HEK293 (cell line): ENCODE measurements around the gene PDE4B.

Source experiments
- CTCF ChIA-PET: fragments of 350-600 bp; formaldehyde crosslinking; extraction: SDS; loops from one replicate; lab custom pipeline; 2021; ENCODE audit warnings: antibody characterized with exemption; lab: Yijun Ruan, JAX
- POLR2A ChIA-PET: fragments of 300-600 bp; formaldehyde crosslinking; extraction: SDS; loops from one replicate; lab custom pipeline; 2020; ENCODE audit warnings: antibody characterized with exemption, inconsistent platforms; lab: Yijun Ruan, JAX
- H3K27ac ChIP-seq: fragments of 200-500 bp; sonication (Bioruptor generic); 2 replicates; pipeline ENCODE4 v1.5.1; 2014; ENCODE audit warnings: low read depth, low read length, control low read depth, inconsistent platforms; ENCODE audit errors: extremely low read depth
- H3K36me3 ChIP-seq, 2 experiments: fragments of 200-500 bp in 1 of 2; sonication (Bioruptor generic) in 1 of 2; 1 replicate in 1 of 2; 2 replicates in 1 of 2; pipeline ENCODE4 v1.5.1; 2014 to 2017; ENCODE audit warnings: inconsistent platforms in 2 of 2, low read length in 2 of 2; ENCODE audit not compliant: control insufficient read depth in 2 of 2, insufficient read depth in 1 of 2
- H3K4me1 ChIP-seq: fragments of 200-500 bp; sonication (Bioruptor generic); 2 replicates; pipeline ENCODE4 v1.5.1; 2014; ENCODE audit warnings: mild to moderate bottlenecking, low read length, inconsistent platforms; ENCODE audit not compliant: control insufficient read depth, insufficient read depth
- H3K4me3 ChIP-seq: 2 replicates; pipeline ENCODE4 v1.5.1; 2011; ENCODE audit warnings: low read depth, mild to moderate bottlenecking, control low read depth, low read length, moderate library complexity
- H3K9me3 ChIP-seq: fragments of 200-500 bp; sonication (Bioruptor generic); 2 replicates; pipeline ENCODE4 v1.5.1; 2014; ENCODE audit warnings: low read depth, low read length, inconsistent platforms; ENCODE audit not compliant: control insufficient read depth, insufficient read depth
- HOXC10 ChIP-seq: sonication (generic); formaldehyde crosslinking; IDR thresholded peaks from 2 replicates; pipeline ENCODE4 v1.8.1; 2023; ENCODE audit warnings: mild to moderate bottlenecking, missing genetic modification reagents
- SALL2 ChIP-seq: fragments of 450-650 bp; formaldehyde crosslinking; IDR thresholded peaks from 2 replicates; pipeline ENCODE4 v1.5.0; 2017; ENCODE audit warnings: missing biosample characterization, mild to moderate bottlenecking, missing genetic modification characterization, borderline replicate concordance
- SP3 ChIP-seq: fragments of 450-650 bp; formaldehyde crosslinking; IDR thresholded peaks from 2 replicates; pipeline ENCODE4 v1.5.1; 2016; ENCODE audit warnings: missing biosample characterization, missing genetic modification characterization
- SP7 ChIP-seq: fragments of 450-650 bp; formaldehyde crosslinking; IDR thresholded peaks from 2 replicates; pipeline ENCODE4 v1.5.1; 2016; ENCODE audit warnings: missing biosample characterization, missing genetic modification characterization
- WT1 ChIP-seq: fragments of 450-650 bp; formaldehyde crosslinking; IDR thresholded peaks from 2 replicates; pipeline ENCODE4 v1.5.1; 2016; ENCODE audit warnings: missing biosample characterization, missing genetic modification characterization
- ZBTB1 ChIP-seq: fragments of 450-650 bp; formaldehyde crosslinking; IDR thresholded peaks from 2 replicates; pipeline ENCODE4 v1.5.1; 2016; ENCODE audit warnings: missing biosample characterization, missing genetic modification characterization
- ZFP69B ChIP-seq: fragments of 450-650 bp; formaldehyde crosslinking; IDR thresholded peaks from 2 replicates; pipeline ENCODE4 v1.5.1; 2016; ENCODE audit warnings: missing biosample characterization, missing genetic modification characterization
- ZNF112 ChIP-seq: fragments of 450-650 bp; formaldehyde crosslinking; IDR thresholded peaks from 2 replicates; pipeline ENCODE4 v1.5.0; 2017; ENCODE audit warnings: missing biosample characterization, missing genetic modification characterization
- ZNF121 ChIP-seq: fragments of 450-650 bp; formaldehyde crosslinking; IDR thresholded peaks from 2 replicates; pipeline ENCODE4 v1.5.1; 2016; ENCODE audit warnings: missing biosample characterization, missing genetic modification characterization
- ZNF157 ChIP-seq: fragments of 450-650 bp; formaldehyde crosslinking; IDR thresholded peaks from 2 replicates; pipeline ENCODE4 v1.5.1; 2016; ENCODE audit warnings: missing biosample characterization, missing genetic modification characterization
- ZNF174 ChIP-seq: fragments of 450-650 bp; formaldehyde crosslinking; IDR thresholded peaks from 2 replicates; pipeline ENCODE4 v1.5.0; 2017; ENCODE audit warnings: missing biosample characterization, mild to moderate bottlenecking, missing genetic modification characterization
- ZNF311 ChIP-seq: fragments of 450-650 bp; formaldehyde crosslinking; IDR thresholded peaks from 2 replicates; pipeline ENCODE4 v1.5.1; 2017; ENCODE audit warnings: missing biosample characterization, missing genetic modification characterization, borderline replicate concordance
- ZNF335 ChIP-seq: fragments of 450-650 bp; formaldehyde crosslinking; conservative IDR thresholded peaks from 2 replicates; pipeline ENCODE4 v1.5.1; 2016; ENCODE audit warnings: missing biosample characterization, missing genetic modification characterization
- ZNF350 ChIP-seq: fragments of 450-650 bp; formaldehyde crosslinking; IDR thresholded peaks from 2 replicates; pipeline ENCODE4 v1.5.0; 2017; ENCODE audit warnings: missing biosample characterization, mild to moderate bottlenecking, missing genetic modification characterization
- ZNF404 ChIP-seq: fragments of 450-650 bp; formaldehyde crosslinking; IDR thresholded peaks from 2 replicates; pipeline ENCODE4 v1.5.1; 2017; ENCODE audit warnings: missing biosample characterization, missing genetic modification characterization
- ZNF423 ChIP-seq: fragments of 450-650 bp; formaldehyde crosslinking; IDR thresholded peaks from 2 replicates; pipeline ENCODE4 v1.5.1; 2016; ENCODE audit warnings: missing biosample characterization, missing genetic modification characterization
- ZNF521 ChIP-seq: fragments of 450-650 bp; formaldehyde crosslinking; IDR thresholded peaks from 2 replicates; pipeline ENCODE4 v1.5.1; 2017; ENCODE audit warnings: missing biosample characterization, mild to moderate bottlenecking, missing genetic modification characterization
- ZNF549 ChIP-seq: fragments of 450-650 bp; IDR thresholded peaks from 2 replicates; pipeline ENCODE4 v1.5.1; 2018; ENCODE audit warnings: missing biosample characterization, missing genetic modification characterization, mild to moderate bottlenecking, inconsistent platforms, moderate library complexity
- ZNF654 ChIP-seq: fragments of 450-650 bp; formaldehyde crosslinking; IDR thresholded peaks from 2 replicates; pipeline ENCODE4 v1.5.1; 2016; ENCODE audit warnings: low read depth, missing biosample characterization, missing genetic modification characterization
- ZNF837 ChIP-seq: fragments of 450-650 bp; formaldehyde crosslinking; IDR thresholded peaks from 2 replicates; pipeline ENCODE4 v1.5.1; 2016; ENCODE audit warnings: missing biosample characterization, missing genetic modification characterization
- ZNF843 ChIP-seq: fragments of 450-650 bp; formaldehyde crosslinking; IDR thresholded peaks from 2 replicates; pipeline ENCODE4 v1.5.1; 2016; ENCODE audit warnings: missing biosample characterization, missing genetic modification characterization
- TF ChIP-seq, protein P1 (sequence below): fragments of 450-650 bp; formaldehyde crosslinking; IDR thresholded peaks from 2 replicates; pipeline ENCODE4 v1.5.1; 2016; ENCODE audit warnings: missing biosample characterization, missing genetic modification characterization
- TF ChIP-seq, protein P2 (sequence below): fragments of 450-650 bp; formaldehyde crosslinking; IDR thresholded peaks from 2 replicates; pipeline ENCODE4 v1.5.1; 2016; ENCODE audit warnings: missing biosample characterization, missing genetic modification characterization, borderline replicate concordance
- TF ChIP-seq, protein P3 (sequence below): fragments of 450-650 bp; formaldehyde crosslinking; IDR thresholded peaks from 2 replicates; pipeline ENCODE4 v1.5.1; 2017; ENCODE audit warnings: missing biosample characterization, missing genetic modification characterization
- TF ChIP-seq, protein P4 (sequence below): fragments of 450-650 bp; formaldehyde crosslinking; IDR thresholded peaks from 2 replicates; pipeline ENCODE4 v1.5.1; 2016; ENCODE audit warnings: missing biosample characterization, missing genetic modification characterization
- TF ChIP-seq, protein P5 (sequence below): fragments of 450-650 bp; formaldehyde crosslinking; conservative IDR thresholded peaks from 2 replicates; pipeline ENCODE4 v1.5.1; 2016; ENCODE audit warnings: low read depth, missing biosample characterization, missing genetic modification characterization

Gene PDE4B

DNA sequence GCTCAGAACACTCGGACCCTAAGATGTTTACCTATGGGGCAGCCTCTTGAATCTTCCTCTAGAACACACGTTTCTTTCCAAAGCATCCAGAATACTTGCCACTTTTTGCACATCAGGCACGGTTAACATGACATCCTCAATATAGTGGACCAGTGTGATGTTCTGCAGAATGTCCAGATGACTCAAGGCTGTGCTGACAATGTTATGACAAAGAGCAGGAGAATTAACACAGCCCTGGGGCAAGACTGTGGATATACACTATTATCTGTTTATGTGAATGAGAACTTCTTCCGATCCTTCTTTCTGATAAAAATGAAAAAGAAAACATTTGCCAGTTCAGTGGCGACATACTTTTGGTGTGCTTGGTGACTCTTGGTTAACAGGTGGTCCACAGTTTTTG lies 154.3 kb downstream of the PDE4B start:
- CTCF ChIA-PET = no interaction called here

DNA sequence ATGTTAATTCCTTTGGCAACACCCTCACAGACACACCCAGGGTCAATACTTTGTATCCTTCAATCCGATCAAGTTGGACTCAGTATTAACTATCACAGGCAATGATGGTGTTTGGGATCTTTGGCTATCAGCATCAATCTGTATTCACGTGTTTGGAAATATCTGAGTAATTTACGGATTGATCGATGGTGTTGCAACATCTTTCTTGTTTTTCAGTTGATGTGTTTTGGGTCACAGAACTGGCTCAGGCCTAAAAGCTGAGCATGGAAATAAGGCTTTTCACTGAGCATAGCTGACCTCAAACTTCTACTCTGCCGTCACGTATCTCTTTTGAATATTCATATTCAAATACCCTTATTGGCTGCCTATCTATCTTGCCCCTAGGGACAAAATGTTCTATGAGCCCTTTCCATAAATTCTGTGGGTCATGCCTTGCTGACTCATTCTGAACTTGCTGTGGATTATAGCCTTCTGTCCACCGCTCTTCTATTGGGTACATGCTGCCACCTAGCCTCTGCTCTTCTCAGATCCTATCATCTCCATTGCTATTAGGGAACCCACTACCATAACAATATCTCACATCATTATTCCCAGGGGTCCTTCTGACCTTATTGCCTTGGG lies 156.0 kb downstream of the PDE4B start:
- H3K4me3 ChIP-seq = no peak overlapping the region
- POLR2A ChIA-PET = no interaction called here
- no peaks in the 10 kb centered on the region for H3K4me1 ChIP-seq
- CTCF ChIA-PET = interaction anchor here (0.7 to 1.7 kb wide), 4 partner anchors 11 to 713 kb away, joined by 3 to 5 read pairs (median 4); no protein-coding TSS in a partner anchor
- no peak for TF ChIP-seq ZNF404 (tag by site-specific recombination)
- TF ChIP-seq, protein P1, sequence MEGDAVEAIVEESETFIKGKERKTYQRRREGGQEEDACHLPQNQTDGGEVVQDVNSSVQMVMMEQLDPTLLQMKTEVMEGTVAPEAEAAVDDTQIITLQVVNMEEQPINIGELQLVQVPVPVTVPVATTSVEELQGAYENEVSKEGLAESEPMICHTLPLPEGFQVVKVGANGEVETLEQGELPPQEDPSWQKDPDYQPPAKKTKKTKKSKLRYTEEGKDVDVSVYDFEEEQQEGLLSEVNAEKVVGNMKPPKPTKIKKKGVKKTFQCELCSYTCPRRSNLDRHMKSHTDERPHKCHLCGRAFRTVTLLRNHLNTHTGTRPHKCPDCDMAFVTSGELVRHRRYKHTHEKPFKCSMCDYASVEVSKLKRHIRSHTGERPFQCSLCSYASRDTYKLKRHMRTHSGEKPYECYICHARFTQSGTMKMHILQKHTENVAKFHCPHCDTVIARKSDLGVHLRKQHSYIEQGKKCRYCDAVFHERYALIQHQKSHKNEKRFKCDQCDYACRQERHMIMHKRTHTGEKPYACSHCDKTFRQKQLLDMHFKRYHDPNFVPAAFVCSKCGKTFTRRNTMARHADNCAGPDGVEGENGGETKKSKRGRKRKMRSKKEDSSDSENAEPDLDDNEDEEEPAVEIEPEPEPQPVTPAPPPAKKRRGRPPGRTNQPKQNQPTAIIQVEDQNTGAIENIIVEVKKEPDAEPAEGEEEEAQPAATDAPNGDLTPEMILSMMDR (tag by site-specific recombination) = peak; percentile 12; the same call in 1 of the 2 replicates
- TF ChIP-seq ZNF350 (tag by site-specific recombination) = no peak
- TF ChIP-seq, protein P2, sequence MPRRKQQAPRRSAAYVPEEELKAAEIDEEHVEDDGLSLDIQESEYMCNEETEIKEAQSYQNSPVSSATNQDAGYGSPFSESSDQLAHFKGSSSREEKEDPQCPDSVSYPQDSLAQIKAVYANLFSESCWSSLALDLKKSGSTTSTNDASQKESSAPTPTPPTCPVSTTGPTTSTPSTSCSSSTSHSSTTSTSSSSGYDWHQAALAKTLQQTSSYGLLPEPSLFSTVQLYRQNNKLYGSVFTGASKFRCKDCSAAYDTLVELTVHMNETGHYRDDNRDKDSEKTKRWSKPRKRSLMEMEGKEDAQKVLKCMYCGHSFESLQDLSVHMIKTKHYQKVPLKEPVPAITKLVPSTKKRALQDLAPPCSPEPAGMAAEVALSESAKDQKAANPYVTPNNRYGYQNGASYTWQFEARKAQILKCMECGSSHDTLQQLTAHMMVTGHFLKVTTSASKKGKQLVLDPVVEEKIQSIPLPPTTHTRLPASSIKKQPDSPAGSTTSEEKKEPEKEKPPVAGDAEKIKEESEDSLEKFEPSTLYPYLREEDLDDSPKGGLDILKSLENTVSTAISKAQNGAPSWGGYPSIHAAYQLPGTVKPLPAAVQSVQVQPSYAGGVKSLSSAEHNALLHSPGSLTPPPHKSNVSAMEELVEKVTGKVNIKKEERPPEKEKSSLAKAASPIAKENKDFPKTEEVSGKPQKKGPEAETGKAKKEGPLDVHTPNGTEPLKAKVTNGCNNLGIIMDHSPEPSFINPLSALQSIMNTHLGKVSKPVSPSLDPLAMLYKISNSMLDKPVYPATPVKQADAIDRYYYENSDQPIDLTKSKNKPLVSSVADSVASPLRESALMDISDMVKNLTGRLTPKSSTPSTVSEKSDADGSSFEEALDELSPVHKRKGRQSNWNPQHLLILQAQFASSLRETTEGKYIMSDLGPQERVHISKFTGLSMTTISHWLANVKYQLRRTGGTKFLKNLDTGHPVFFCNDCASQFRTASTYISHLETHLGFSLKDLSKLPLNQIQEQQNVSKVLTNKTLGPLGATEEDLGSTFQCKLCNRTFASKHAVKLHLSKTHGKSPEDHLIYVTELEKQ (tag by site-specific recombination) = no peak
- no peak for TF ChIP-seq SP3 (tag by site-specific recombination)
- no peak for TF ChIP-seq ZBTB1
- TF ChIP-seq, protein P3, sequence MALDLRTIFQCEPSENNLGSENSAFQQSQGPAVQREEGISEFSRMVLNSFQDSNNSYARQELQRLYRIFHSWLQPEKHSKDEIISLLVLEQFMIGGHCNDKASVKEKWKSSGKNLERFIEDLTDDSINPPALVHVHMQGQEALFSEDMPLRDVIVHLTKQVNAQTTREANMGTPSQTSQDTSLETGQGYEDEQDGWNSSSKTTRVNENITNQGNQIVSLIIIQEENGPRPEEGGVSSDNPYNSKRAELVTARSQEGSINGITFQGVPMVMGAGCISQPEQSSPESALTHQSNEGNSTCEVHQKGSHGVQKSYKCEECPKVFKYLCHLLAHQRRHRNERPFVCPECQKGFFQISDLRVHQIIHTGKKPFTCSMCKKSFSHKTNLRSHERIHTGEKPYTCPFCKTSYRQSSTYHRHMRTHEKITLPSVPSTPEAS (tag by site-specific recombination) = no peak
- peak; percentile 50 for TF ChIP-seq ZNF654 (tag by site-specific recombination)
- H3K36me3 ChIP-seq = no peaks in the 10 kb centered on the region
- no peak overlapping the region for H3K27ac ChIP-seq
- H3K9me3 ChIP-seq = no peaks in the 10 kb centered on the region

More for the DNA sequence above, 154.3 kb downstream of the PDE4B start:
- Histone ChIP-seq H3K36me3 (no peaks in the 10 kb centered on the region), H3K9me3 (no peaks in the 10 kb centered on the region), H3K27ac (no peak overlapping the region), H3K4me1 (no peaks in the 10 kb centered on the region), H3K4me3 (no peak overlapping the region)
- POLR2A ChIA-PET = no interaction called here
- no peak for TF ChIP-seq ZNF837
- no peak for TF ChIP-seq ZNF335 (tag by site-specific recombination)
- TF ChIP-seq ZNF174 = no peak
- TF ChIP-seq SALL2 (tag by site-specific recombination) = no peak
- TF ChIP-seq ZNF121 = no peak
- no peak for TF ChIP-seq WT1
- TF ChIP-seq ZFP69B (tag by site-specific recombination) = no peak
- TF ChIP-seq ZNF112 (tag by site-specific recombination) = no peak
- TF ChIP-seq HOXC10 (CRISPR knock-in tag) = no peak
- TF ChIP-seq SP7 (tag by site-specific recombination) = no peak
- TF ChIP-seq ZNF157 (tag by site-specific recombination) = no peak
- TF ChIP-seq ZNF423 (tag by site-specific recombination) = no peak
- no peak for TF ChIP-seq ZNF521 (tag by site-specific recombination)
- TF ChIP-seq, protein P4, sequence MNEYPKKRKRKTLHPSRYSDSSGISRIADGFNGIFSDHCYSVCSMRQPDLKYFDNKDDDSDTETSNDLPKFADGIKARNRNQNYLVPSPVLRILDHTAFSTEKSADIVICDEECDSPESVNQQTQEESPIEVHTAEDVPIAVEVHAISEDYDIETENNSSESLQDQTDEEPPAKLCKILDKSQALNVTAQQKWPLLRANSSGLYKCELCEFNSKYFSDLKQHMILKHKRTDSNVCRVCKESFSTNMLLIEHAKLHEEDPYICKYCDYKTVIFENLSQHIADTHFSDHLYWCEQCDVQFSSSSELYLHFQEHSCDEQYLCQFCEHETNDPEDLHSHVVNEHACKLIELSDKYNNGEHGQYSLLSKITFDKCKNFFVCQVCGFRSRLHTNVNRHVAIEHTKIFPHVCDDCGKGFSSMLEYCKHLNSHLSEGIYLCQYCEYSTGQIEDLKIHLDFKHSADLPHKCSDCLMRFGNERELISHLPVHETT (tag by site-specific recombination) = no peak
- no peak for TF ChIP-seq ZNF549 (tag by site-specific recombination)
- TF ChIP-seq ZNF404 (tag by site-specific recombination) = no peak
- TF ChIP-seq ZNF311 (tag by site-specific recombination) = no peak
- no peak for TF ChIP-seq ZBTB1
- TF ChIP-seq, protein P5, sequence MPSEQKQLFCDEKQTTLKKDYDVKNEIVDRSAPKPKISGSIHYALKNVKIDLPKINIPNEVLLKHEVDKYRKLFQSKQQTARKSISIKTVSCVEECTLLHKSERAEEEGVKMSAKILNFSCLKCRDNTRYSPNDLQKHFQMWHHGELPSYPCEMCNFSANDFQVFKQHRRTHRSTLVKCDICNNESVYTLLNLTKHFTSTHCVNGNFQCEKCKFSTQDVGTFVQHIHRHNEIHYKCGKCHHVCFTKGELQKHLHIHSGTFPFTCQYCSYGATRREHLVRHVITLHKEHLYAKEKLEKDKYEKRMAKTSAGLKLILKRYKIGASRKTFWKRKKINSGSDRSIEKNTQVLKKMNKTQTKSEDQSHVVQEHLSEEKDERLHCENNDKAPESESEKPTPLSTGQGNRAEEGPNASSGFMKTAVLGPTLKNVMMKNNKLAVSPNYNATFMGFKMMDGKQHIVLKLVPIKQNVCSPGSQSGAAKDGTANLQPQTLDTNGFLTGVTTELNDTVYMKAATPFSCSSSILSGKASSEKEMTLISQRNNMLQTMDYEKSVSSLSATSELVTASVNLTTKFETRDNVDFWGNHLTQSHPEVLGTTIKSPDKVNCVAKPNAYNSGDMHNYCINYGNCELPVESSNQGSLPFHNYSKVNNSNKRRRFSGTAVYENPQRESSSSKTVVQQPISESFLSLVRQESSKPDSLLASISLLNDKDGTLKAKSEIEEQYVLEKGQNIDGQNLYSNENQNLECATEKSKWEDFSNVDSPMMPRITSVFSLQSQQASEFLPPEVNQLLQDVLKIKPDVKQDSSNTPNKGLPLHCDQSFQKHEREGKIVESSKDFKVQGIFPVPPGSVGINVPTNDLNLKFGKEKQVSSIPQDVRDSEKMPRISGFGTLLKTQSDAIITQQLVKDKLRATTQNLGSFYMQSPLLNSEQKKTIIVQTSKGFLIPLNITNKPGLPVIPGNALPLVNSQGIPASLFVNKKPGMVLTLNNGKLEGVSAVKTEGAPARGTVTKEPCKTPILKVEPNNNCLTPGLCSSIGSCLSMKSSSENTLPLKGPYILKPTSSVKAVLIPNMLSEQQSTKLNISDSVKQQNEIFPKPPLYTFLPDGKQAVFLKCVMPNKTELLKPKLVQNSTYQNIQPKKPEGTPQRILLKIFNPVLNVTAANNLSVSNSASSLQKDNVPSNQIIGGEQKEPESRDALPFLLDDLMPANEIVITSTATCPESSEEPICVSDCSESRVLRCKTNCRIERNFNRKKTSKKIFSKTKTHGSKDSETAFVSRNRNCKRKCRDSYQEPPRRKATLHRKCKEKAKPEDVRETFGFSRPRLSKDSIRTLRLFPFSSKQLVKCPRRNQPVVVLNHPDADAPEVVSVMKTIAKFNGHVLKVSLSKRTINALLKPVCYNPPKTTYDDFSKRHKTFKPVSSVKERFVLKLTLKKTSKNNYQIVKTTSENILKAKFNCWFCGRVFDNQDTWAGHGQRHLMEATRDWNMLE = no peak
- no peak for TF ChIP-seq ZNF843 (tag by site-specific recombination)
